Esophagus squamous epithelium (tissue), 4 donors: ENCODE data around the gene ENTPD2.

ENCODE experiments used
- CTCF ChIP-seq, 6 experiments: fragments of 450-650 bp in 4 of 6; fragments of 200-600 bp in 2 of 6; sonication (generic) in 2 of 6; IDR thresholded peaks; one replicate each; pipeline ENCODE4 v1.5.1; 2016 to 2019; ENCODE audit warnings: antibody characterized with exemption in 6 of 6, mild to moderate bottlenecking in 4 of 6, moderate library complexity in 4 of 6
- POLR2A ChIP-seq, 4 donors: fragments of 450-650 bp; IDR thresholded peaks; one replicate each; pipeline ENCODE4 v1.6.1; 2017; ENCODE audit warnings: antibody characterized with exemption in 4 of 4, mild to moderate bottlenecking in 4 of 4, moderate library complexity in 3 of 4

DNA sequence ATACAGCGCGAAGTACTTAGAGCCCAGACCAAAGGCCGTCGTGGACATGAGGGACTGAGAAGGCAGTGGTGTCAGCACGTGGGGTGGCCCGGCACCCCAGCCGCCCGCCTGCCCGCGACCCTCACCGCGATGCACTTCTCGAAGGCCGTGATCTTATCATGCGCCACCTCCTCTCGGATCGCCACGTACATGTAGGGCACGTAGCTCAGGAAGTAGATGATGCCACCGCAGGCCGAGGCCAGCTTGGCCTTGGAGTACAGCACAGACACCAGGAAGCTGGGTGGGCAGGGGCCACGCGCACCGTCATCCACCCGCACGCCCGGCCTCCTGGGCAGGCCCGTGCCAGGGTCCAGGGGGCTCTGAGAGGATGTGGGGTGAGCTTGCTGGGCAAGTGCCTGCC is 36.8 kb downstream of the ENTPD2 start:
- no peak for TF ChIP-seq POLR2A (IDR thresholded peaks at IDR 0.05)
- no peak for TF ChIP-seq CTCF (IDR thresholded peaks at IDR 0.05)
